NCI-H2029 treated with DMSO at 0.1 percent for 48 hours (cell line): Measurements from ENCODE around the gene SLF1.
A peak's percentile ranks its signal among the peaks of the same experiment; 100 is the strongest.

Experiments
- DNase-seq: peaks from one replicate; lab custom pipeline; 2025; lab: John Stamatoyannopoulos, UW

SLF1 gene

GRCh38 chr5:94711785-94712184 lies 93.3 kb downstream of the SLF1 start:
- DNase-seq = no peak

DNA sequence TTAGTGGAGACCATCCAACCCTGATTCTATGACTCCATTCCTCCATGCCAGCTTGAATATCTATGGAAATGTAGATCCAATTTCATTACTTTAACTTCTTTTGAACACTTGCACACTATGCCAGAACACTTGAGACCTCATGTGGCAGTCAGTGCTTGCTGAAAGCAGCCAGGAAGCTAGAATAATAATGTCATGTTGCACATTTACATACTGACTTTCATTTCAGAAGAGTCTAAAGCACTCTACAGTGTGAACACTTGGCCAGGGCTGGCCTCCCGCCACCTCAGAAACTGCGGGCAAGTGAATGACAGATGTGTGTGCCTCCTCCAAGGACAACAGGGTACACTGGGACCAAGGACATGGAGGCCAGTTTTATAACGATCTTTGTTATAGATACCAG lies 97.3 kb downstream of the SLF1 start:
- peak; percentile 17 for DNase-seq

GRCh38 chr5:94725142-94725541 lies 106.7 kb downstream of the SLF1 start:
- DNase-seq = no peak

DNA sequence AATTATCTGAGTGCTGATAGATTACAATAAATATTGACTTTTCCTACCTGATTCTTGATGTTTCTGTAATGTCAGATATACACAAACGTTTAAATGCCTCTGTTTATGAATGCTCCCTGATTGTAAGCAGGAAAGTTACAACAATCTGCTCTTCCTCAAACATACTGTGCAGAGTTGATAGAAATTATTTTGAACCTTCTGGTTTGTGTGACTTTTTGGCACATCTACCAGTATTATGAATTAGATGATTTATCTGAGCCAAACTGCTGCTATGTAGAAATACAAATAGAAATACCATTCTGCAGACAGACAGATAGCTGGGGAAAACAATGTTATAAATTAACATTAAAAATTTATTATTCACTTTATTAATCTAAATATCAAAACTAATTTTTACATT lies 113.0 kb downstream of the SLF1 start:
- no peak for DNase-seq

DNA sequence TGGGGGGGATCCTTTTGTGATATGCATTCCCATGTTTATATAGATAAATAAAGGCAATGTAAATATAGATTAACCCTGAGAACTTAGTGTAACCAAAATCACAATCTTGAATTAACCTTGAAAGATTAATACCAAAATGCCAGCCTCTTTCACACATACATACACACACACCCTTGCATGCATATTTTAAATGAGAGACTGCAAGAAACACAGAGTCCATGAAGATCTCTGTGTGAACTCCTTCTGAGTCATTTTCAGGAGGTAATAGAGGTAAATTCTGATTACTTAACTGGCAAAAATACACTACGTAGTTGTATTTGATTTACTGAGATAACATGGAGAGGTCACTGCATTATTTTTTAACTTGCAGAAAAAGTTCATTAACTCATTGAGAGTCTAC lies 118.0 kb downstream of the SLF1 start:
- no peak for DNase-seq

- DNase-seq = no peak
These were observed 121.8 kb downstream of the SLF1 start for GRCh38 chr5:94740286-94740685.

DNA sequence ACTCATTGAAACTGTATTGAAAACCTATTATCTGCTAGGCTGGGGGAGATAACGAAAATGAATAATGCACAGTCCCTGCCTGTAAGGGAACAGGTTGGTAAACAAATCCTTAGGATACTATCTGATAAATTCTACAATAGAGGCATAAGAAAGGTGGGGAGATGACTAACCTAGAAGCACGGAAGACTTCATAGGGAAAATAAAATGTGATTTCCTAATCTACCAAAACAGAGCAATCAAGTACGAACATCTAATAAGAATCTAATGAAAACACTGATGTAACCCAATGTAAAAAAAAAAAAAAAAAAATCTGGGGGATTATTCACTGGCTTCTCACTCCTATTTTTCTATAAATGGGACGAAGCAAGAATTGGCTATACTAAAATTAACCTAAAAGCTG lies 124.4 kb downstream of the SLF1 start:
- DNase-seq = no peak

DNA sequence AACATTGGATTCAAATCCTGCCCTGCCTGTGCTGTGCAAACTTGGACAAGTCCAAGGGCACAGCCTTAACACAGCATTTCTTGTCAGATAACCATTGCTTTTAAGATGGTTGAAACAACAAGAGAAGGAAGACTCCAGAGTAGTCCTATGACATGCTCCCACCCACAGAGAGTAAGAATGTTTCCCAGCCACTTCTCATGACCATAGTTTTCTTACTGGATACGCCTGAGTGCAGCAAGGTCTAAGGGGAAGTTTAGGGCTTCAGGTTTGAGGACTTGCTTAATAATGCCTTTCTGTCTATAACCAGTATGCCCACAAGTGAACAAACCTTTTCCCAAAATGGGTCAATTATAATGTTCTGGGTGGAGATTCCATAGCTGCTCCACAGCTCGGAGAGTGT lies 126.4 kb downstream of the SLF1 start:
- no peak for DNase-seq

DNA sequence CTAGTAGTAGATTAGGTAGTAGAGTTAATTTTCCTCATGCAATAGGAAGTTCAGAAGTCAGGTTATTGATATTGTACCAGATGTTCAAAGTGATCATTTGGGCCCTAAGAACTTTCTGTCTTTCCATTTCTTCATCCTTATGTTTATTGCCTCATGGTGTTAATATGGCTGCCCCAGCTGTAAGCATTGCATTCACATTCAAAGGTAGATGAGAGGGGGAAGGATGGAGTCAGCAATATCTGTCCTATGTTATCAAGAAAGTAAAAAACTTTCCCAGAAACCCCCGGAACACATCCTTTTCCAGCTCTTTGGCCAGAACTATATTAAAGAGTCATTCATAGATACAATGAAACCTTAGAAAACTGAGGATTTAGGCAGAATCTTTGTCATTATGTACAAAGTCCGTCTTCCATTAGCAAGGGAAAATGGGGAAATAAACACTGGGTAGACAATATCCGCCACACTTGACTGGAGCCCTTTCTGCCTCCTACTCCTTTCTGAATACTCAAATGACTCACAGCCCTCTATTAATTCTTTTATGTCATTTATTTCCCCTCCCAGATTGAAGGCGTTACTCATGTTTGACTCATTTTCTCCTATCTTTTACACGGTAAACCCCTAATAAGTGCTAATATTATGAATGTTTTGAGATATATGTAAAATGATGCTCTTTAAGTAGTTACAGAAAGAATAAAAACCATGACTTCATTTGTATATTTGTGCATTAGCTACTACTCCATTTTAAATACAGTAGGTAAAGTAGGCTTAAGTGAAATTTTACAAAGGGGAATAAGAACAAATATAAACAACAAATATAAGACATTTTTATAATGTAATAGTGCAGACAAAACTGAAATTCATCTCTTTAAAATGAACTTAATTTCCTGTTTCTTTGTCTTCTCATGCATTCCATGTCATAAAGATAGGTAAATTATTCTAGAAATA lies 127.6 kb downstream of the SLF1 start:
- no peak for DNase-seq

DNA sequence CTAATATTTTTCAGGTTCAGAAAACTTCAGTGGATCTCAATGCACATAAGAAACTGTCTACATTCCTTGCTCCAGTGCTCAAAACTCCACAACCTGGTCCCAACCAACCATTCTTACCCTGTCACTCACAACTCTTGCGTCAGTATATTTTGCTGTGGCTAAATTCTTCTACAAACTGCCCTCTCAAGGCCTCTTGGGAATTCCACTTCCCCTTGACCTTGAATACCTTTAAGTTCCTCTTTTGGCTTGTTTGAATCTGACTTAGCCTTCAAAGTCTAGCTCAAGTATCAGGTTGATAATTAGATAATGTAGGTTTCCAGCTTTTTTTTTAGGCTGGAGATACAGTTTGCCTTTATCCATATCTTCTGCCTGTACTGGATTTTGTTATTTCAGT lies 128.3 kb downstream of the SLF1 start:
- DNase-seq = no peak
